UCSD-AML1 (cell line): Measurements from ENCODE around the gene SEPTIN5.
A peak's percentile ranks its signal among the peaks of the same experiment; 100 is the strongest.

ENCODE experiments used
- DNase-seq: peaks from one replicate; lab custom pipeline; 2025; ENCODE audit not compliant: unreplicated experiment; lab: John Stamatoyannopoulos, UW

Gene SEPTIN5

GRCh38 chr22:19746726-19747125, 32.4 kb downstream of the SEPTIN5 start:
- DNase-seq, result no peak

- DNase-seq, result no peak
Observed at GRCh38 chr22:19747551-19747950, 33.2 kb downstream of the SEPTIN5 start.

GRCh38 chr22:19748139-19748538, 33.8 kb downstream of the SEPTIN5 start:
- no peak for DNase-seq

- DNase-seq, result no peak
Observed at GRCh38 chr22:19748991-19749664, 34.8 kb downstream of the SEPTIN5 start.

- DNase-seq, result no peak
Observed at GRCh38 chr22:19749876-19750275, 35.6 kb downstream of the SEPTIN5 start.

GRCh38 chr22:19750507-19751490, 36.5 kb downstream of the SEPTIN5 start:
- DNase-seq, result no peak

GRCh38 chr22:19751497-19752245, 37.4 kb downstream of the SEPTIN5 start:
- no peak for DNase-seq

- DNase-seq, result no peak
Observed at GRCh38 chr22:19753090-19753842, 39.0 kb downstream of the SEPTIN5 start.

GRCh38 chr22:19753996-19754700, 39.8 kb downstream of the SEPTIN5 start:
- no peak for DNase-seq

GRCh38 chr22:19754701-19755144, 40.4 kb downstream of the SEPTIN5 start:
- no peak for DNase-seq

GRCh38 chr22:19755145-19755710, 40.9 kb downstream of the SEPTIN5 start:
- DNase-seq, result no peak

- DNase-seq, result no peak
Observed at GRCh38 chr22:19755722-19756287, 41.5 kb downstream of the SEPTIN5 start.

- peak; percentile 37 for DNase-seq
Observed at GRCh38 chr22:19756288-19757128, 42.2 kb downstream of the SEPTIN5 start.

- DNase-seq, result no peak
Observed at GRCh38 chr22:19757140-19757984, 43.1 kb downstream of the SEPTIN5 start.

- DNase-seq, result no peak
Observed at GRCh38 chr22:19757985-19758895, 43.9 kb downstream of the SEPTIN5 start.

- DNase-seq, result no peak
Observed at GRCh38 chr22:19758896-19759426, 44.7 kb downstream of the SEPTIN5 start.
